ENCODE results near the gene AURKB.

DNA sequence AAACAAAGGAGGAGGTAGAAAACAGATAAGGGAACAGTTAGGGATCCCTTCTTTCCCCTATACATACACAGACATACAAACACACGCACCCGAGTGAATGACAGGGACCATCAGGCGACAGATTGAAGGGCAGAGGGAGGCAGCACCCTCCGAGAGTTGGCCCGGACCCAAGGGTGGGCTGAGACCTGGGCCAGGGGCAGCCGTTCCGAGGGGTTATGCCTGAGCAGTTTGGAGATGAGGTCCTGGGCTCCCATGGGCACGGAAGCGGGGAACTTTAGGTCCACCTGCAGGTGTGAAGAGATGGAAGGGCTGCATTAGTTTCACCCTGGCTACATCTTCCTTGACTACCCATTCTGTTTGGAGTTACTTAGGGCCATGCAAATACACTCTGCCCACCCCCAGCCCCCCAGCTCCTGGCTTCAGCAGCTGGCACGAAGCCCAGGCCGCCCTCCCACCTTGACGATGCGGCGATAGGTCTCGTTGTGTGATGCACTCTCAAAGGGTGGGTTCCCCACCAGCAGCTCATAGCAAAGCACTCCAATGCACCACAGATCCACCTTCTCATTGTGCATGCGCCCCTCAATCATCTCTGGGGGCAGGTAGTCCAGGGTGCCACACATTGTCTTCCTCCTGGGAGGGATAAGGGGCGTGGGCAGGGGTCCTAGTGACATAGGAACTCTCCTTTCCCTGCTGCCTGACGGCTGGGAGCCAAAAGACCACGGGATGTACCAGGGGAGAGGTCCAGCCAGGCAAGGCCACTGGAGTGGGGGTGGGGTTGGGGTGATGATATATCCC, 5.4 kb downstream of the AURKB start:
- TF ChIP-seq, protein P1, sequence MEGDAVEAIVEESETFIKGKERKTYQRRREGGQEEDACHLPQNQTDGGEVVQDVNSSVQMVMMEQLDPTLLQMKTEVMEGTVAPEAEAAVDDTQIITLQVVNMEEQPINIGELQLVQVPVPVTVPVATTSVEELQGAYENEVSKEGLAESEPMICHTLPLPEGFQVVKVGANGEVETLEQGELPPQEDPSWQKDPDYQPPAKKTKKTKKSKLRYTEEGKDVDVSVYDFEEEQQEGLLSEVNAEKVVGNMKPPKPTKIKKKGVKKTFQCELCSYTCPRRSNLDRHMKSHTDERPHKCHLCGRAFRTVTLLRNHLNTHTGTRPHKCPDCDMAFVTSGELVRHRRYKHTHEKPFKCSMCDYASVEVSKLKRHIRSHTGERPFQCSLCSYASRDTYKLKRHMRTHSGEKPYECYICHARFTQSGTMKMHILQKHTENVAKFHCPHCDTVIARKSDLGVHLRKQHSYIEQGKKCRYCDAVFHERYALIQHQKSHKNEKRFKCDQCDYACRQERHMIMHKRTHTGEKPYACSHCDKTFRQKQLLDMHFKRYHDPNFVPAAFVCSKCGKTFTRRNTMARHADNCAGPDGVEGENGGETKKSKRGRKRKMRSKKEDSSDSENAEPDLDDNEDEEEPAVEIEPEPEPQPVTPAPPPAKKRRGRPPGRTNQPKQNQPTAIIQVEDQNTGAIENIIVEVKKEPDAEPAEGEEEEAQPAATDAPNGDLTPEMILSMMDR (IDR thresholded peaks at IDR 0.05; ENCODE audit: low read depth, low read length), result no peak
- TF ChIP-seq EZH2phosphoT487 (IDR thresholded peaks at IDR 0.05; ENCODE audit: low read depth), result no peak
